SU-DHL-6 (cell line): Measurements from ENCODE around the gene MAGEA9.

Experiments
- CTCF ChIP-seq: fragments of 200-600 bp; sonication (generic); IDR thresholded peaks from one replicate; pipeline ENCODE4 v1.5.1; 2017; ENCODE audit warnings: antibody characterized with exemption, mild to moderate bottlenecking, low read length, moderate library complexity; ENCODE audit not compliant: insufficient read depth, poor library complexity, severe bottlenecking
- EZH2phosphoT487 ChIP-seq: fragments of 200-600 bp; sonication (generic), shearing (Covaris generic); conservative IDR thresholded peaks from 2 replicates; pipeline ENCODE4 v1.6.1; 2018; ENCODE audit warnings: mild to moderate bottlenecking, antibody characterized with exemption, low read length, moderate library complexity, mixed read lengths

- TF ChIP-seq CTCF = no peak
- no peak for TF ChIP-seq EZH2phosphoT487
These were observed 20.8 kb upstream of the MAGEA9 start for GRCh38 chrX:149760965-149761364.
